K562 (cell line): Measurements from ENCODE around the gene MINDY4.

Experiments
- RAD21 ChIP-seq, 2 experiments: fragments of 250-450 bp in 1 of 2; fragments of 450-650 bp in 1 of 2; sonication (Bioruptor Pico) in 1 of 2; formaldehyde crosslinking in 1 of 2; IDR thresholded peaks in 1 of 2; conservative IDR thresholded peaks in 1 of 2; 2 replicates each; pipeline versions ENCODE4 v1.4.0 to v1.8.0; 2020 to 2022; ENCODE audit warnings: mild to moderate bottlenecking in 2 of 2, moderate library complexity in 1 of 2
- TF ChIP-seq, protein P1 (sequence below): sonication (generic); formaldehyde crosslinking; IDR thresholded peaks from 2 replicates; pipeline ENCODE4 v1.8.0; 2022; ENCODE audit warnings: mild to moderate bottlenecking, missing genetic modification reagents

- no peak for TF ChIP-seq RAD21 (CRISPR knock-in tag; conservative IDR thresholded peaks at IDR 0.05 in 1 of 2, IDR thresholded peaks at IDR 0.05 in 1 of 2)
- TF ChIP-seq, protein P1, sequence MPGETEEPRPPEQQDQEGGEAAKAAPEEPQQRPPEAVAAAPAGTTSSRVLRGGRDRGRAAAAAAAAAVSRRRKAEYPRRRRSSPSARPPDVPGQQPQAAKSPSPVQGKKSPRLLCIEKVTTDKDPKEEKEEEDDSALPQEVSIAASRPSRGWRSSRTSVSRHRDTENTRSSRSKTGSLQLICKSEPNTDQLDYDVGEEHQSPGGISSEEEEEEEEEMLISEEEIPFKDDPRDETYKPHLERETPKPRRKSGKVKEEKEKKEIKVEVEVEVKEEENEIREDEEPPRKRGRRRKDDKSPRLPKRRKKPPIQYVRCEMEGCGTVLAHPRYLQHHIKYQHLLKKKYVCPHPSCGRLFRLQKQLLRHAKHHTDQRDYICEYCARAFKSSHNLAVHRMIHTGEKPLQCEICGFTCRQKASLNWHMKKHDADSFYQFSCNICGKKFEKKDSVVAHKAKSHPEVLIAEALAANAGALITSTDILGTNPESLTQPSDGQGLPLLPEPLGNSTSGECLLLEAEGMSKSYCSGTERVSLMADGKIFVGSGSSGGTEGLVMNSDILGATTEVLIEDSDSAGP (CRISPR knock-in tag), result no peak
Measured at GRCh38 chr7:30858576-30858975, 87.4 kb downstream of the MINDY4 start.
